Activated CD4-positive, CD25-positive, alpha-beta regulatory T cell treated with anti-CD3 and anti-CD28 coated beads, Interleukin-2, amount 50 U/mL, for 24 hours (primary cell): ENCODE data around the gene SLC35G4.
"Not testable (repeated sequence)": the region's sequence is repeated elsewhere in the genome, so short reads cannot be mapped to it uniquely, and the experiment has no call there.

Experiments
- ATAC-seq, 2 donors: fragments of 150-1000 bp; cut with Tn5 transposase; one replicate each; pipeline ENCODE4 v1.10.0; 2021; ENCODE audit warnings: mild to moderate bottlenecking in 1 of 2, moderate library complexity in 1 of 2

The SLC35G4 gene

DNA sequence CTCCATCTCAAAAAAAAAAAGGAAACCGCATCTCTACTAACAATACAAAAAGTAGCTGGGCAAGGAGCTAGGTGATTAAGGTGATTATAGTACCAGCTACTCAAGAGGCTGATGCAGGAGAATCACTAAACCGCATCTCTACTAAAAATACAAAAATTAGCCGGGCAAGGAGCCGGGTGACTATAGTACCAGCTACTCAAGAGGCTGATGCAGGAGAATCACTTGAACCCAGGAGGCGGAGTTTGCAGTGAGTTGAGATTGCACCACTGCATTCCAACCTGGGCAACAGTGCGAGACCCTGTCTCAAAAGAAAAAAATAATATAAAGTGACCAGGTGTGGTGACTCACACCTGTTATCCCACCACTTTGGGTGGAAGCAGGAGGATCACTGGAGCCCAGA lies 5.6 kb downstream of the SLC35G4 start:
- not testable (repeated sequence) for ATAC-seq

- not testable (repeated sequence) for ATAC-seq
Observed at GRCh38 chr18:11647310-11647709, 37.9 kb downstream of the SLC35G4 start.

DNA sequence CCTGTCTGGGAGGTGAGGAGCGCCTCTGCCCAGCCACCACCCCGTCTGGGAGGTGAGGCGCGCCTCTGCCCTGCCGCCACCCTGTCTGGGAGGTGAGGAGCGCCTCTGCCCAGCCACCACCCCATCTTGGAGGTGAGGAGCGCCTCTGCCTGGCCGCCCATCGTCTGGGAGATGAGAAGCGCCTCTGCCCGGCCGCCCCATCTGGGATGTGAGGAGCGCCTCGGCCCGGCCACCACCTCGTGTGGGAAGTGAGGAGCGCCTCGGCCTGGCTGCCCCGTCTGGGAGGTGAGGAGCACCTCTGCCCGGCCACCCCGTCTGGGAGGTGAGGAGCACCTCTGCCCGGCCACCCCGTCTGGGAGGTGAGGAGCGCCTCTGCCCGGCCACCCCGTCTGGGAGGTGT lies 38.4 kb downstream of the SLC35G4 start:
- ATAC-seq, result not testable (repeated sequence)

DNA sequence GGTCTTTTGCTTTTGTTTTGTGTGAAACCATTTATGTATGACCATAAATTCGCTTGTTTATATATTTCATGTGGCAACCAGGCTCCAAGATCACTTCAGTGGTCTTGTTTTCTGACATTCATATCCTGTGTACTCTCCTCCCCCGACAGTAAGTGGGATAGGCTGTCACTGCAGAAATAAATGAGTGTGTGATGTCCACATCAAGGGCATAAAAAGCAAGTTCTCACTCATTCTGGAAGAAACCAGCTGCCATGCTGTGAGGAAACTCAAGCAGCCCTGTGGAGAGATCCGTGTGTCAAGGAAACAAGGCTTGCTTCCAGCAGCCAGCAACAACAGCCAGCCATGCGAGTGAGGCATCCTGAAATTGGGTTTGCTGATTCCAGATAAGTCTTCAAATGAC lies 40.4 kb downstream of the SLC35G4 start:
- ATAC-seq, result no peak

DNA sequence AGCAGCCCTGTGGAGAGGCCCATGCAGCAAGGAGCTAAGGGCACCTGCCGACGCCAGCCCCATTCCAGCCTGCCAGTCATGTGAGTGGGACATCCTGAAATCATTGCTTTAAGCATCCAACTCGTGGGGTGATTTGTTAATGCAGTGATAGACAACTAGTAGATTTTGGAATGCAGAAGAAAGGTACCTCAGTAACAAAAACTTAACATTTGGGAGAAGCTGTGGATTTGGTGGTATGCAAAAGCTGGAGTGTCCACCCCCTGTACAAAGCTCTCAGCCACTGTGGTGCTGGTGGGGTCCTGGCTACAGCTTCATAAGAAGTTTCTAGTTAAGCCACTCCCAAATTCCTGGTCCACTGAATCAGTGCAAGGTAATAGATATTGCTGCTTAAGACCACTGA lies 42.5 kb downstream of the SLC35G4 start:
- ATAC-seq, result no peak

GRCh38 chr18:11653521-11653920 lies 44.1 kb downstream of the SLC35G4 start:
- no peak for ATAC-seq

DNA sequence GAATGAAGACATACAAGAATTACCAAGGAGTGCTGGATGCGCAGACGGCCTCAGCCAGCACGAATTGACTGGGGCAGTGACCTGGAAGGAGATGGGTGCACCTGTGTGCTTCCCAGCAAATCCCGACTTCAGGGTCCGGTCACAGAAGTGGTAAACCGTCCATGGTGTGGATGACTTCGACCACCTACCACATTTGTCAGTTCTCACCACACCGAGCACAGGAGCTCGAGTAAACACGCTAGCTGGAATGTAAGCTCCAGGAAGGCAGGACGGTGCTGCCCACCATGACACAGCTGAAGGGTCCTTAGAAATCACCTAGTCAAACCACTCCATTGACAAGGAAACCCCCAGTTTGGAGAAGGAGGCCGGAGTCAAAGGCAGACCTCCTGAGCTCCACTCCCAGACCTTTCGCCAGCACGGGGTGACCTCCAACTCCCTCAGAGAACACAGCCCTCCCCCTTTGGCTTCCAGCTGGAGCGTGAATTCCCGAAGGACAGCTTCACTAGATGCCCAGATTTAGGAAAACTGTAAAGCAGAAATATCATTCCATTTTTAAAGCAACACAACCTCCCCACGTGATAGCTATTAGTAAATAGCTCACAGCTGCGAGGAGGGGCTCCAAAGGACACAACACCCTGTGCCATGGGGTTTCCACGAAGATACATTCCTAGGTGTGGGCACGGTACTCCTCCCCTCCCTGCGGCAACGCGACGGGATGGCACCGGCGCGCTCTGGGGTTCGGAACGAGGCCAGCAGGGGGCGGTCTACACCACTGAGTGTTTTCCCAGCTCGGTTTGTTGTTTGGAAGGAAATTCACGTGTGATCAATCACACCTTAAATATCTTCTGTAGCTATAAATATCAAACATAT lies 45.6 kb downstream of the SLC35G4 start:
- ATAC-seq, result no peak

DNA sequence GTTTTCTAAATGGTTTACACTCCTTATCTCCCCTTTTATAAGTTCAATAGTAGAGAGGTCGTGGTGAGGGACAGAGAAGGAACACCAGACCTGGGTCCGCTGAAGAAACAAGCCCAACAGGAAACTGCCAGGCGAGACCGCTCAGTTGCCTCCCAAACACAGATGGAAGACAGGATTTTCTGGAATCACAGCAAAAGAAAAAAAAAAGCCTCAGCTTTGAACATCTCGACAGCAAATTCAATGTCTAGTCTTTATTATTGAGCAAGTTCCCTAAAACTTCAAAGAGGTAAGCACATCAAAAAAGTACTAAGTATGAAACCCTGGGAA lies 46.2 kb downstream of the SLC35G4 start:
- ATAC-seq, result no peak

DNA sequence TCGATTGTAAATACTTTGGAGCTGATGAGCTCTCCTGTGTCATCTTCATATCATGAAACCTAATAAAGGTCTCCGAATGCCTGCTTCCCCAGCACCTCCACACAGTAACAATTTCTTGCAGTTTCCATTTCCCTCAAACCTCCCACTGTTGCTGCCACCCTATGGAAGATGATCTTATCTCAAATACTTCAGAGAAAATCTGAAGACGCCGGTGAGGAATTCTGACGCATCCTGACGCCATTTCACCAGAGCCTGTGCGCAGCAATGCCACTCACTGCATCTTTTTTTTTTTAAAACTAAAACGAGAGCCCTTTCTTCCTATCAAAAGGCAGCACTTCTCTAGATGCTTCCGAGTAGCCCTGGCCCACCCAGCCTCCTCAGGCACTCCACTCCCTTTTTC lies 47.8 kb downstream of the SLC35G4 start:
- no peak for ATAC-seq

- no peak for ATAC-seq
Observed at GRCh38 chr18:11657554-11657953, 48.2 kb downstream of the SLC35G4 start.

GRCh38 chr18:11658019-11658418 lies 48.6 kb downstream of the SLC35G4 start:
- ATAC-seq, result no peak

GRCh38 chr18:11658989-11659388 lies 49.6 kb downstream of the SLC35G4 start:
- no peak for ATAC-seq
